Fibroblast of skin of left quadriceps (primary cell): Measurements from ENCODE around the gene IQCE.
"Not testable (repeated sequence)": the region's sequence is repeated elsewhere in the genome, so short reads cannot be mapped to it uniquely, and the experiment has no call there.

Experiments used
- DNase-seq, 2 experiments: peaks; one replicate each; pipeline ENCODE4 v3.0.0-alpha.2; 2013; ENCODE audit warnings: low read depth in 2 of 2

IQCE gene

GRCh38 chr7:2602406-2603043 is 43.7 kb downstream of the IQCE start:
- DNase-seq: no peak

- no peak for DNase-seq
Measured at GRCh38 chr7:2603044-2603965, 44.5 kb downstream of the IQCE start.

- no peak for DNase-seq
Measured at GRCh38 chr7:2604608-2605174, 45.9 kb downstream of the IQCE start.

DNA sequence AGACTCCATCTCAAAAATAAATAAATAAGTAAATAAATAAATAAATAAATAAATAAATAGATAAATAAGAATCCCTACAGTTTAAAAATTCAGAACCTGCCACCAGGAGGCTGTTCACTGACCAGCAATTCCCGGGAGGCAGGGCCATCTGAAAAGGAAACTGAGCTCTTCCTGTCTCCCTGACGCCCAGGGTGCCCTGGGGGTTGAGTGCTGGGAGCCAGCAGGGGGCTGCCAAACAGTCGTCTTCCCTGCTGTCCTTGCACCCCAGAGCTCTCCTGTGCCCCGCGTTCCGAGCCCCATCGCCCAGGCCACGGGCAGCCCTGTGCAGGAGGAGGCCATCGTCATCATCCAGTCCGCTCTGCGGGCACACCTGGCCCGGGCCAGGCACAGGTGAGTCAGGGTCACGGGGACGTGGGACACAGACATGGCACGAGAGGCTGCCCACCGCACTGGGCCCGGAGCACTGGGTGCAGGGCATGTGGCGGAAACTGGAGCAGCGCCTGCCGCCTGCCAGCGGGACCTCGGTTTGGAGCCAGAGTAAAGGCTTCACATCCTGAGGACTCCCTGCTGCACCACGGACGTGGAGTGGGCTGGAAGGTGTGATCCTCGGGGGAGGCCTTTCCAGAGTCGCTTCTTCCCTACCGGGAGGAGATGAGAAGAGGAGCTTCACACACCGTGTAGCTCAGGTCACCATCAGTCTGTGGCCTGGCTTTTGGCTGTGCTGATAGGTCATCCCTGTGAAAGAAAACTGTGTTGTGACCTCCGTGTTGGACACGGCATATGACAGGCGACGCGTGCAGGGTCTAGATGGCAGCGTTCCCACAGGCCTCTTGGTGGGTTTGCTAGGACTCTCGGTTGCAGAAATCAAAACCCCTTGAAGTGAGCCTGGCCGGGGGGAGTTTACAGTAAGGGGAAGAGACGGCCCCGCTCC is 47.1 kb downstream of the IQCE start:
- no peak for DNase-seq

DNA sequence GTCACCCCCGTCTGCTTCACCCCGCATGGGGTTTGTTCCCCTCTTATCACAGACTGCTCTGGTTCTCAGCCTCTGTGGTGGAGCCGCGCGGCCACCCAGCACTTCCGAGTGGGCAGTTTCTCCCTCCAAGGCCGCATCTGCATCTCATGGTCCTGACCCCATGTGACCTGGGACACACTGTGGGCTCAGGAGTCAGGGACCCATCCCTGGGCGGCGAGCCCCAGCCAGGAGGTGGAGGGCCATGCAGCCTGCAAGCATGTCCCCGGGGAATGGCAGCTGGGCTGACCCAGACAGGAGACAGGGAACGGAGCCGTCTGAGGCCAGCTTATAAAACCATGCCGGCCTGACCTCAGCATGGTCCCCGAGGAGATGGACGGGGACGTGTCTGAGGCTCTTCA is 47.8 kb downstream of the IQCE start:
- no peak for DNase-seq

DNA sequence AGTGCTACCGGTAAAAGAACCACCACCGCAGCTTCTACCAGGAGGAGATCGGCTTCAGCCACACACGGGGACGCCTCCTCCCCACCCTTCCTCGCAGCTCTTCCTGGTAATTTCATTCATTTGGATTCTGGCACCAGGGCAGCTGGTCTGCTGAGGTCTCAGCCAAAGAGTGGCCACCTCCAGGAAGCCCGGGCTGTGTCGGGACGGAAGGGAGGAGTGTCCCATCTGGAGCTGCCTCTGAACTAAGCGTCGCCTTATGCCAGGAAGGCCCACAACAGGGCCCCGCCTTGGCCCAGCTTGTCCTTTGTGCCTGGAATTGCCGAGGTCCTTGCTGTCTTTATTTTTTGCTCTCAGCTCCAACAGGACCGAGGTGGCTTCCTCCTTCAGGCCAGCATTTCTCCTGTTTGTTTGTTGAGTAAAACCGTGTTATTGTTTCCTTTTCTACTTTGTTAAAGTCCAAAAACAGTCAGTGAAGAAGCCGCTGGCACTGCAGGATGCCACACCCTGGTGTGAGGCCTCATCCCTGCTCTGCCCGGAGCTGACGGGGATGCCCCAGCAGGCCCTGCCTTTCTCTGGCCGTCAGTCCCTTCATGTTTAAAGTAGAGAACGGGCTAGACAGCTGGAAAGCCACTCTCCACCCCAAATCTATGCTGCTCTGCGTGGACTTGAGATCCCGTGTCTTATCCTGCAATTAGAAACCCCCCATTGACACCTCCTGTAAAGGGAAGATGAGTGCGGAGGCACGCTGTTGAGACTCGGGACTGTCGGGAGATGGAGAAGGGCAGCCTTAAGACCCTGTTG is 48.5 kb downstream of the IQCE start:
- no peak for DNase-seq

- DNase-seq: no peak
Measured at GRCh38 chr7:2607923-2608904, 49.4 kb downstream of the IQCE start.

DNA sequence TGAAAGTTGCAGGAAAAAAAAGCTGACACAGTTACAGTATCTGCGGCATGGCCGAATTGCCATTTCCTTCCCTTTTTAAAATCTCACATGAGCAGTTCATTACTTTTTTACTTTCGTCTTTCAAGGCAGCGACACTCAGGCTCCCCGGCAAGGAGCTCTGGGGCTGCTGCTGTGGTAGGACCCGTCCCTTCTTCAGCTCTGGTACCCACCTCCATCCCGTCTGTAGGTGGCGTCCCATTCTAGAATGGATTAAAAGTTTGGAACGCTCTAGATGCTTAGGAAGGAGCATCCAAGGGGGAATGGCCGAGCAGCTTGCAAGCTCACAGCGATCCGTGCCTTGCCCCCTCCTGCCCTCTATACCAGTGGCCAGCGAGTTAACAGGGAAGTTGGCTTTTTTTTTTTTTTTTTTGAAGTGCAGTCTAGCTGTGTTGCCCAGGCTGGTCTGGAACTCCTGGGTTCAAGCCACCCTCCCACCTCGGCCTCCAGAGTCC is 50.2 kb downstream of the IQCE start:
- no peak for DNase-seq

DNA sequence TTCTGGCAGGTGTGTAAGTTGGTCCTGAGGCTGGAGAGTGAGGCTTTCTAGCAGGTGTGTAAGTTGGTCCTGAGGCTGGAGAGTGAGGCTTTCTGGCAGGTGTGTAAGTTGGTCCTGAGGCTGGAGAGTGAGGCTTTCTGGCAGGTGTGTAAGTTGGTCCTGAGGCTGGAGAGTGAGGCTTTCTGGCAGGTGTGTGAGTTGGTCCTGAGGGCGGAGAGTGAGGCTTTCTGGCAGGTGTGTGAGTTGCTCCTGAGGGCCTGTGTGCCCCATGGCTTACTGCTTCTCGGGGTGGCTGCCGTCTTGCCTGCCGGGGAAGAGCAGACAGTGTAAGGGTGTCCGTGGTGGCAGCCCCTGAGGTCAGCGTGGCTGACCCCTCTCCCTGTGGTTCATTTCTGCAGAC is 50.9 kb downstream of the IQCE start:
- not testable (repeated sequence) for DNase-seq

DNA sequence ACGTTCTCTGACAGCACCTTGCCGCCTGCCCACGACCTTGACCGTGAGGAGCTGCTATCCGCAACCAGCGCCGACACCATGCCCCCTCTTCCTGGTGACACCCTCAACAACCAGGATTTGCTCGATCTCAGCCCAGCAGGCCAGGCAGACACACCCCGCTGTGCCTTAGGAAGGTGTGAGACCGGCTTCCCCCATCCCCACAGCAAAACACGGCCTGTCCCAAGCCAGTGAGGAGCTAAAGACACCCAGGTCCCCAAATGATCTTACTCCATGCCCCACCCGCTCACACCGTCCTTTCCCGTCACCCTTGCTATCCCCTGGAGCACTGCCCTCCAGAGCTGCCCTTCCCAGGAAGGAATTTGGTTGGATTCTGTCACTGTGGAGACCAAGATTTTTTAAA is 51.7 kb downstream of the IQCE start:
- DNase-seq: no peak

DNA sequence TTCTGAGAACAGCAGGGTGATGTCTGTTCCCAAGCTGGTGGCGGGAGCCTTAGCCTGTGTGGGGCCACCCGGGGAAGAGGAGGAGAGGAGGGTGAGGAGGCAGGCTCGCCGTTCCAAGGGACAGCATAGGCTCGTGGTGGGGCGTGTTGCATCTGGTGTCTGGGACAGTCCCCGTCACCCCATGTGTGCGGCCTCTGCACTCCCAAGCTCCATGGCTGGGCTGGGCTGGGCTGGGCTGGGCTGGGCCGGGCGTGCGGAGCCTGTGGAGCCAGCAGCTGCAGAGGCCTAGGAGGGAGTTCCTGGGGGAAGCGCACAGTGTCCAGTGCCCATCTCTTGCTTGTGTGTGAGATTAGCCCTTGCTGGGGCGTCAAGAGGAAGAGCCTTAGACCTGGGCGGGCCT is 52.1 kb downstream of the IQCE start:
- DNase-seq: no peak

DNA sequence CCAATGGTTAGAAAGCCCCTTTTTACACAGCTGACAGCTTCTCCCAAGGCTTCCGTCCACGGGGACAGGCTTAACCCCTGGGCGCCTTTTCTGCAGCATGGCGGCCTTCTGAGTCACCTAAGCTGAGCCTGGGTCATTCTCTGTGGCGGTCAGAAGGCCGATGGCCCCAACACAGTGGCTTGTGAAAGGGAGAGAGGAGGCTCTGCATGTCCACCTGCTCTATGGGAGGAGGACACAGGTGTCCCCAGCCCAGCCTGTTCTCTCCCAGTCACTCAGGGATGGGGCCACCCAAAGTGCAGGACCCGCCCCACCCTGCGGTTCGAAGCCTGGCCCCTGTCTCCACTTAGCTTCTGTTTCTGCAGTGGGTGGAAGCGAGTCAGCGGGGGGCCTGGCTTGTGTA is 52.6 kb downstream of the IQCE start:
- no peak for DNase-seq

GRCh38 chr7:2611922-2612321 is 53.1 kb downstream of the IQCE start:
- DNase-seq: no peak

GRCh38 chr7:2612445-2613097 is 53.8 kb downstream of the IQCE start:
- DNase-seq: no peak

GRCh38 chr7:2613098-2613930 is 54.5 kb downstream of the IQCE start:
- DNase-seq: no peak

DNA sequence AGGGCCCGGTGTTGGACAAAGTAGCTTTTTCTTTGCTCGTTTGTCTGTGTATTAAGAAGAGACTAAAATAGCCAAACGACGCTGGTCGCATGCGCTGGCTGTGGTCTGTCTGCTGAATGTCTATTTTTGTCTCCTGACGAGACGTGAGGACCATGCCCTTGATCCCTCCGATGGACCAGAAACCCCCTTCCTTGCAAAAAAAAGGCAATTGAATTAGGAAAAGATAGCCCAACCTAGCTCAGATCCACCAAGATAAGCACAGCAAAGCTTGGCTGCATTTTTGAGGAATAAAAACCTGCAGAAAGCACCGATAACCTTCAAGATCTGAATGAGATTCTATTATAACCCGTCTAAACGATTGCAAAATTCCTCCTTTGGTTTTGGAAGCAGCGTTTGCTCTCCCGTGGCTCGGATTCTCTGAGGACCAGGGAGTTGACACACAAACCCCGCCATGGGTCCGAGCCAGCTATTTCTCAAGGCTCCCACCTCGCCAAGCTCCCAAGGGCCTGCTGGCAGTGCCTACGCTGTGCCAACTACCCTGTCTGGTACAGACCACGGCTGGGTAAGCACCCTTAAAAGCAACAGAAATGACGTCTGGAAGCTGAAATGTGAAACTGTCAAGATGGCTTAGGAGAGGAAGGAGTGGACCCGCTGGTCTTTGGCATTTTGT is 55.3 kb downstream of the IQCE start:
- no peak for DNase-seq

DNA sequence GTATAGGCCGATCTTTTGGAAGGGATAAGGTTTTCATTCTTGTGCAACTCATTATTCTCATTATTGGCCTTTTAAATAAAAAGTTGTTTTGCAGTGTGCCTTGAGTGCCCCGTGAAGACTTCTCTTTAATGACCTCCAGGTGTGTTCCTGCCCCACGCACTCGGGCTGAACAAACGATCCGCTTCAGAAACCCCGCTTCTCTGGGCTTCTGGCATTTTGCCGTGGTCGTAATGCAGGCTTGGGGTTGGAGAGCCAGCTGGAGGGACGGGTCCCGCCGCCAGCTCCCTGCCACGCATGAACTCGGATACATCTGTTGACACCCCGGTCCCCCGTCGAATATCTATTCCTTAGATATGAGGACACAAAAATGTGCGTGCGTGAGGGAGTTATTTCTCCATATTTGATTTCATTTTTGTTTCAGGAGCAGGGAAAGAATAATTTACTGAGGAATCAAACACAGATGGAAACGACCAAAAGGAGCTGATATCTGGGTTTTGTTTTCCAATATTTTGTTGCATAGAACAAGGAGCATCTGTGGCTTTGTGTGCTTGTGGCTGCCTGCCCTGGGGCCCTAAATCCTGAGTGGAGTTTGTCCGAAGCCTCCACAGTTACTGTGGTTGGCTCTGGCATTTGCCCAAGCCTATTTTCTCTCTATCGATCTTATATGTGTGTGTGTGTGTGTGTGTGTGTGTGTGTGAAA is 56.0 kb downstream of the IQCE start:
- DNase-seq: no peak
